ENCODE results near the gene ZNF236.

- TF ChIP-seq CTCF (IDR thresholded peaks at IDR 0.05), result no peak
- TF ChIP-seq POLR2A (IDR thresholded peaks at IDR 0.05), result no peak
Observed at GRCh38 chr18:76878426-76878825, 56.1 kb downstream of the ZNF236 start.
